Breast epithelium (tissue), 3 donors: ENCODE data around the gene CCIN.

Experiments used
- POLR2AphosphoS5 ChIP-seq, 3 donors: sonication (generic); formaldehyde crosslinking; IDR thresholded peaks; one replicate each; pipeline ENCODE4 v1.6.1; 2017; ENCODE audit warnings: antibody characterized with exemption in 3 of 3
- TF ChIP-seq, protein P1 (sequence below), 3 donors: fragments of 450-650 bp; IDR thresholded peaks; one replicate each; pipeline ENCODE4 v1.5.1; 2016 to 2017; ENCODE audit warnings: antibody characterized with exemption in 3 of 3, mild to moderate bottlenecking in 3 of 3, moderate library complexity in 3 of 3

- TF ChIP-seq, protein P1, sequence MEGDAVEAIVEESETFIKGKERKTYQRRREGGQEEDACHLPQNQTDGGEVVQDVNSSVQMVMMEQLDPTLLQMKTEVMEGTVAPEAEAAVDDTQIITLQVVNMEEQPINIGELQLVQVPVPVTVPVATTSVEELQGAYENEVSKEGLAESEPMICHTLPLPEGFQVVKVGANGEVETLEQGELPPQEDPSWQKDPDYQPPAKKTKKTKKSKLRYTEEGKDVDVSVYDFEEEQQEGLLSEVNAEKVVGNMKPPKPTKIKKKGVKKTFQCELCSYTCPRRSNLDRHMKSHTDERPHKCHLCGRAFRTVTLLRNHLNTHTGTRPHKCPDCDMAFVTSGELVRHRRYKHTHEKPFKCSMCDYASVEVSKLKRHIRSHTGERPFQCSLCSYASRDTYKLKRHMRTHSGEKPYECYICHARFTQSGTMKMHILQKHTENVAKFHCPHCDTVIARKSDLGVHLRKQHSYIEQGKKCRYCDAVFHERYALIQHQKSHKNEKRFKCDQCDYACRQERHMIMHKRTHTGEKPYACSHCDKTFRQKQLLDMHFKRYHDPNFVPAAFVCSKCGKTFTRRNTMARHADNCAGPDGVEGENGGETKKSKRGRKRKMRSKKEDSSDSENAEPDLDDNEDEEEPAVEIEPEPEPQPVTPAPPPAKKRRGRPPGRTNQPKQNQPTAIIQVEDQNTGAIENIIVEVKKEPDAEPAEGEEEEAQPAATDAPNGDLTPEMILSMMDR (IDR thresholded peaks at IDR 0.05): no peak
- no peak for TF ChIP-seq POLR2AphosphoS5 (IDR thresholded peaks at IDR 0.05)
Observed at GRCh38 chr9:36142510-36143244, 26.5 kb upstream of the CCIN start.
